ENCODE measurements around the gene WDR59. TPM values are rescaled to one million over a fixed set of nuclear protein-coding genes. Genes with fewer than 3 reads are reported as not detected.

WDR59 gene
- total and polyA plus RNA-seq, 3 donors from 2014 or later, result 47.6 to 73.8 (median 55.0) TPM

DNA sequence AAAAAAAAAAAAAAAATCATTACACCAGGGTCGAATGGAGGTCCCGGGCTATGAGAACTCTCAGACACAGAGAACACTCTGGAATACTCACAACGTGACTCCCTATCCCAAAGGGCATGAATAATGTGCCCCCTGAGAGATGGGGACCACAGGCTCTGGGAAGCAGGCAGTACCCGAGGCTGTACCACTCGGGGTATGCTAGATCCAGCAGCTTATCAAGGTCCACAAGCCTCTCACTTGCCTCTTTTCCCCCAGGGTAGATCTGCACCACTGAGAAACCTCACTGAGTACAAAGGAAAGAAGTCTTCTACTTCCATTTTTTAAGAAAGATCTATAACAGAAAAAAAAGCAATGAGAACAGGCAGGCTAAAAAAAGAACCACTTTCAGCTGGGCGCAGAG is 40.5 kb downstream of the WDR59 start:
- intact Hi-C loops (cut with DNase I; ENCODE audit: low total_unique reads), result no loop called here
- no peaks in the 10 kb centered on the region for H3K27me3 ChIP-seq
- H3K9me3 ChIP-seq, result no peaks in the 10 kb centered on the region
- DNase-seq, result no peak
- H3K4me3 ChIP-seq, result no peak overlapping the region
- no peak overlapping the region for H3K27ac ChIP-seq
- no peaks in the 10 kb centered on the region for H3K36me3 ChIP-seq (ENCODE audit: low read depth, missing control alignments)
- 91 to 97% methylated on average over 6 of the region's 6 CpGs for whole genome bisulfite sequencing, 2 donors
- no peaks in the 10 kb centered on the region for H3K4me1 ChIP-seq
- TF ChIP-seq, protein P1, sequence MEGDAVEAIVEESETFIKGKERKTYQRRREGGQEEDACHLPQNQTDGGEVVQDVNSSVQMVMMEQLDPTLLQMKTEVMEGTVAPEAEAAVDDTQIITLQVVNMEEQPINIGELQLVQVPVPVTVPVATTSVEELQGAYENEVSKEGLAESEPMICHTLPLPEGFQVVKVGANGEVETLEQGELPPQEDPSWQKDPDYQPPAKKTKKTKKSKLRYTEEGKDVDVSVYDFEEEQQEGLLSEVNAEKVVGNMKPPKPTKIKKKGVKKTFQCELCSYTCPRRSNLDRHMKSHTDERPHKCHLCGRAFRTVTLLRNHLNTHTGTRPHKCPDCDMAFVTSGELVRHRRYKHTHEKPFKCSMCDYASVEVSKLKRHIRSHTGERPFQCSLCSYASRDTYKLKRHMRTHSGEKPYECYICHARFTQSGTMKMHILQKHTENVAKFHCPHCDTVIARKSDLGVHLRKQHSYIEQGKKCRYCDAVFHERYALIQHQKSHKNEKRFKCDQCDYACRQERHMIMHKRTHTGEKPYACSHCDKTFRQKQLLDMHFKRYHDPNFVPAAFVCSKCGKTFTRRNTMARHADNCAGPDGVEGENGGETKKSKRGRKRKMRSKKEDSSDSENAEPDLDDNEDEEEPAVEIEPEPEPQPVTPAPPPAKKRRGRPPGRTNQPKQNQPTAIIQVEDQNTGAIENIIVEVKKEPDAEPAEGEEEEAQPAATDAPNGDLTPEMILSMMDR (IDR thresholded peaks at IDR 0.05), result no peak
- TF ChIP-seq POLR2A (IDR thresholded peaks at IDR 0.05), result no peak

DNA sequence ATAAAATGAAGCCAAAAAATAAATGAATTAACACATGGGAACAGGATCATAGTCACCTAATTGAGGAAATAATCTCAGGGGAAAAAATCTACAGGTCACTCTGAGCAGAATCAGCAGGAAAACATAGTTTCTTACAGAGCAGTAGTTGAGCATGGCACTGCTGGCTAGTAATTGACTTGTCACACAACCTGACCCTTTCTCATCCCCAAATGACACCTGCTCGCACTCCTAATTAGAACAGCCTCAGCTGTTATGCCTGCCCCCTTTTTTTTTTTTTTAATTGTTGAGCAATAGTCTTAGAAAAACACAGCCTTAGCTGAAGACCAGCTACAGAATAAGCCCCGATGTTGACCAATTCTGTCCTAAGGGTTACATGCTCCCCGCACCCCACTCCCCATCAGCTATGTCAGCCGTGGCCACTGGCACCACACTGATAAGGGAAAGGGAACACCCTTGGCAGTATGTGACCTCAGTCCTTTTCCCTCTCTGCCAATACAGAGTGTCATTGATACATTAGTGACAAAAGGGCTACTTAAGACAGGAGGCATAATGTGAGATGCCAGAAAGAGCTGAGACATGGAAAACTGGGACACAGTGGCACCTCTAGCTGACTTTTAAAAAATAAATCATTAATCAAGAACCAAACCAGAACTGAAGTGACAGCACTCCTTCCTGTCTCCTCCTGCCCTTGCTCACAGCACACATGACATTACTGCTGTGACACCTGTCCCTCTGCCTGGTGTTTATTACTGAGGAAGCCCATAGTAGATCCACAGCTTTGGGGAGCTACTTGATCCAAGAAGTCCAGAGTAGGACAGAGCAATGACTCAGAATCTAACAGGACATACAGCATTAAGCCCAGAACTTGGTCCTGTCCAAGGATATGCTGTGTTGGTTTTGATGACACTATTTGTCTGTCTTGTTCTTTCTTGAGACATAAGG is 41.7 kb downstream of the WDR59 start:
- no peak overlapping the region for H3K27ac ChIP-seq
- 79 to 82% methylated on average over 4 of the region's 4 CpGs for WGBS, 2 donors
- no peaks in the 10 kb centered on the region for H3K27me3 ChIP-seq
- intact Hi-C loops (cut with DNase I; ENCODE audit: low total_unique reads), result no loop called here
- no peaks in the 10 kb centered on the region for H3K9me3 ChIP-seq
- no peak for DNase-seq
- H3K4me1 ChIP-seq, result no peaks in the 10 kb centered on the region
- TF ChIP-seq, protein P1 (IDR thresholded peaks at IDR 0.05), result no peak
- TF ChIP-seq POLR2A (IDR thresholded peaks at IDR 0.05), result no peak
- no peaks in the 10 kb centered on the region for H3K36me3 ChIP-seq (ENCODE audit: low read depth, missing control alignments)
- H3K4me3 ChIP-seq, result no peak overlapping the region

DNA sequence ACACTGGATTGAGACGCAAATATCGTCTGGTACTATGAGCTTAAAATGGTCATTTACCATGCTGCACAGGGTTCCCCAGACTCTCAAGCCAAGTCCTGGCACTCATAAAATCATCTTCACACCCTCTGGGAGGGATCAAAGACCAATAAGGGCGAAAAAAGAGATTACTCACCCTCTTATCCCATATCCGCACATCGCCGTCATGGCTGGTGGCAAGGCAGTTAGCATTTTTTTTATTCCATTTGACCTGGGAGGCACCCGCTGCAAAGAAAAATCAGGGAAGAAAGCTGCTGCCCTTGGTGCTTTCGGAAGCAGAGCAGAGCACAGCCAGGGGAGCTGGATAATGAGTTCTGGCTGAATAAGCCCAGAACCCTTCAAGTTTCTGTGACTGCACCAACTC is 42.4 kb downstream of the WDR59 start:
- intact Hi-C loops (cut with DNase I; ENCODE audit: low total_unique reads), result no loop called here
- DNase-seq, result no peak
- no peak overlapping the region for H3K27ac ChIP-seq
- H3K9me3 ChIP-seq, result no peaks in the 10 kb centered on the region
- H3K36me3 ChIP-seq (ENCODE audit: low read depth, missing control alignments), result no peaks in the 10 kb centered on the region
- no peak for TF ChIP-seq POLR2A (IDR thresholded peaks at IDR 0.05)
- H3K27me3 ChIP-seq, result no peaks in the 10 kb centered on the region
- H3K4me3 ChIP-seq, result no peak overlapping the region
- no peaks in the 10 kb centered on the region for H3K4me1 ChIP-seq
- 92 to 94% methylated on average over 8 of the region's 8 CpGs for WGBS, 2 donors

- H3K4me3 ChIP-seq, result no peak overlapping the region
- no peaks in the 10 kb centered on the region for H3K27me3 ChIP-seq
- TF ChIP-seq, protein P1 (IDR thresholded peaks at IDR 0.05), result no peak
- TF ChIP-seq POLR2A (IDR thresholded peaks at IDR 0.05), result no peak
- H3K4me1 ChIP-seq, result no peaks in the 10 kb centered on the region
- no peak overlapping the region for H3K27ac ChIP-seq
- intact Hi-C loops (cut with DNase I; ENCODE audit: low total_unique reads), result no loop called here
- no peaks in the 10 kb centered on the region for H3K36me3 ChIP-seq (ENCODE audit: low read depth, missing control alignments)
- DNase-seq, result no peak
- no peaks in the 10 kb centered on the region for H3K9me3 ChIP-seq
Measured at GRCh38 chr16:74939688-74940087, 45.2 kb downstream of the WDR59 start.

DNA sequence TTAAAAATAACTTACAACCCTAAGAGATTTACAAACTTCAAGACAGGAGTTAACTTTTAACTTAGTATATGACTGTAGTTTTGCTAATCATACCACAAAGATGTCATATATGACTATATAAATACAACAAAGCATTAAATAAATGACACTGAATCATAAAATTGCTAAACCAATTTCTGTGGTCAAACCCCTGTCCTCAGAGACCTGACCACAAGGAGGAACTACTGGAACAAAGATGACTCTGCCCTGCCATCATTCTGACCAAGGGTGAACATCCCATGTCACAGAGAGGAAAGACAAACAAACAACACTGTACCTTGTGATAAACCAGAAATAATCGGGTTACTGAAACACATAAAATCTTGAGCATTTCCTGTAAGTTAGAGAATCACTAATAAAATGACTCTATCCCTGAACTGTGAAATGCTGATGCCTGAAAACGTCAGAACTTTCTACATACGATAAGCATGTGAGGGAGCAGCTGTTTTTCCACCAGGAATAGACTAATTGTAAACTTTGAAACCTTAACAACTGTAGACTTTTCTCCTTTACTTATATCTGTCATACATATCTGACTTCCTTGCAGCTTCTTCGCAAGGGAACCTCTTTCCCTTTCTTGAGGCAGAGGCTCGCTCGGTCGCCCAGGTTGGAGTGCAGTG is 47.9 kb downstream of the WDR59 start:
- no peak for DNase-seq
- no peak for TF ChIP-seq POLR2A (IDR thresholded peaks at IDR 0.05)
- TF ChIP-seq, protein P1 (IDR thresholded peaks at IDR 0.05), result no peak
- 85 to 90% methylated on average over 7 of the region's 7 CpGs for WGBS, 2 donors
- Histone ChIP-seq H3K27me3 (no peaks in the 10 kb centered on the region), H3K4me3 (no peak overlapping the region), H3K27ac (no peak overlapping the region), H3K4me1 (no peaks in the 10 kb centered on the region), H3K9me3 (no peaks in the 10 kb centered on the region), H3K36me3 (ENCODE audit: low read depth, missing control alignments) (no peaks in the 10 kb centered on the region)
- intact Hi-C loops (cut with DNase I; ENCODE audit: low total_unique reads), result no loop called here
